Tibial artery (tissue), 4 donors: Measurements from ENCODE around the gene FCHSD2.

Source experiments
- DNase-seq, 2 donors: peaks; one replicate each; pipeline ENCODE4 v3.0.0-alpha.2; 2019
- H3K27ac ChIP-seq, 2 donors: fragments of 200-600 bp; sonication (generic) in 1 of 2; 1 replicate in 1 of 2; 2 replicates in 1 of 2; pipeline ENCODE4 v1.5.1; 2018 to 2019; ENCODE audit warnings: mild to moderate bottlenecking in 1 of 2
- H3K27me3 ChIP-seq, 2 donors: fragments of 200-600 bp; sonication (generic) in 1 of 2; one replicate each; pipeline versions ENCODE4 v1.5.1 to v1.6.0; 2016 to 2019
- H3K36me3 ChIP-seq, 3 donors: fragments of 200-600 bp; sonication (generic) in 2 of 3; one replicate each; pipeline ENCODE4 v1.5.1; 2016 to 2019; ENCODE audit warnings: mild to moderate bottlenecking in 2 of 3
- H3K4me1 ChIP-seq, 4 donors: fragments of 200-600 bp; sonication (generic) in 2 of 4; 1 replicate in 3 of 4; 2 replicates in 1 of 4; pipeline ENCODE4 v1.5.1; 2016 to 2019
- H3K4me3 ChIP-seq, 2 donors: fragments of 200-600 bp; sonication (generic) in 1 of 2; 1 replicate in 1 of 2; 2 replicates in 1 of 2; pipeline ENCODE4 v1.5.1; 2018 to 2019; ENCODE audit warnings: mild to moderate bottlenecking in 2 of 2
- H3K9me3 ChIP-seq, 3 donors: fragments of 200-600 bp; sonication (generic) in 1 of 3; one replicate each; pipeline ENCODE4 v1.5.1; 2016 to 2019
- CTCF ChIP-seq, 2 experiments: fragments of 200-600 bp in 1 of 2; fragments of 450-650 bp in 1 of 2; IDR thresholded peaks; one replicate each; pipeline ENCODE4 v1.5.1; 2017 to 2019; ENCODE audit warnings: antibody characterized with exemption in 2 of 2, mild to moderate bottlenecking in 1 of 2, moderate library complexity in 1 of 2
- intact Hi-C: fragments of 100-400 bp; cut with DNase I; formaldehyde crosslinking; loops from one replicate; pipeline ENCODE4 v1.15.0; 2023; ENCODE audit warnings: low total_unique reads

The FCHSD2 gene

GRCh38 chr11:72908032-72908676 is 234.0 kb downstream of the FCHSD2 start:
- H3K9me3 ChIP-seq: peaks cover 0 to 4% (median 0%) of the 10 kb centered on the region in 3 donors
- intact Hi-C loops: no loop called here
- DNase-seq: no peak
- H3K27me3 ChIP-seq: no peaks in the 10 kb centered on the region
- TF ChIP-seq CTCF (IDR thresholded peaks at IDR 0.05): no peak
- no peak overlapping the region for H3K4me3 ChIP-seq
- H3K36me3 ChIP-seq: peaks cover 0 to 12% (median 7%) of the 10 kb centered on the region in 3 donors
- H3K27ac ChIP-seq: no peak overlapping the region
- H3K4me1 ChIP-seq: peaks cover 0 to 7% (median 0%) of the 10 kb centered on the region in 4 donors

GRCh38 chr11:72904016-72904415 is 238.1 kb downstream of the FCHSD2 start:
- peaks cover 0 to 7% (median 0%) of the 10 kb centered on the region in 4 donors for H3K4me1 ChIP-seq
- DNase-seq: no peak
- no peak overlapping the region for H3K27ac ChIP-seq
- no peak for TF ChIP-seq CTCF (IDR thresholded peaks at IDR 0.05)
- H3K4me3 ChIP-seq: no peak overlapping the region
- intact Hi-C loops: no loop called here
- no peaks in the 10 kb centered on the region for H3K27me3 ChIP-seq
- peaks cover 0 to 10% (median 7%) of the 10 kb centered on the region in 3 donors for H3K36me3 ChIP-seq
- no peaks in the 10 kb centered on the region for H3K9me3 ChIP-seq

GRCh38 chr11:72901374-72901773 is 240.7 kb downstream of the FCHSD2 start:
- H3K4me1 ChIP-seq: no peaks in the 10 kb centered on the region
- TF ChIP-seq CTCF (IDR thresholded peaks at IDR 0.05): no peak
- H3K36me3 ChIP-seq: peaks cover 0 to 10% (median 7%) of the 10 kb centered on the region in 3 donors
- no peaks in the 10 kb centered on the region for H3K9me3 ChIP-seq
- intact Hi-C loops: no loop called here
- DNase-seq: no peak
- H3K27me3 ChIP-seq: no peaks in the 10 kb centered on the region
- H3K27ac ChIP-seq: no peak overlapping the region
- H3K4me3 ChIP-seq: no peak overlapping the region

- no peak for TF ChIP-seq CTCF (IDR thresholded peaks at IDR 0.05)
- Histone ChIP-seq H3K36me3 (peaks cover 0 to 10% (median 7%) of the 10 kb centered on the region in 3 donors), H3K27me3 (no peaks in the 10 kb centered on the region), H3K27ac (no peak overlapping the region), H3K4me3 (no peak overlapping the region), H3K4me1 (no peaks in the 10 kb centered on the region), H3K9me3 (no peaks in the 10 kb centered on the region)
- no peak for DNase-seq
- intact Hi-C loops: no loop called here
Measured at GRCh38 chr11:72900013-72900412, 242.1 kb downstream of the FCHSD2 start.

GRCh38 chr11:72899238-72899637 is 242.9 kb downstream of the FCHSD2 start:
- TF ChIP-seq CTCF (IDR thresholded peaks at IDR 0.05): no peak
- no peaks in the 10 kb centered on the region for H3K9me3 ChIP-seq

More at GRCh38 chr11:72899238-72899637, 242.9 kb downstream of the FCHSD2 start:
- H3K4me3 ChIP-seq: no peak overlapping the region
- no peaks in the 10 kb centered on the region for H3K4me1 ChIP-seq
- H3K27me3 ChIP-seq: no peaks in the 10 kb centered on the region
- DNase-seq: no peak
- intact Hi-C loops: no loop called here
- peaks cover 0 to 10% (median 7%) of the 10 kb centered on the region in 3 donors for H3K36me3 ChIP-seq
- no peak overlapping the region for H3K27ac ChIP-seq
